Body of pancreas (tissue), 4 donors: ENCODE results near the gene EP300.

ENCODE experiments used
- CTCF ChIP-seq, 7 experiments: fragments of 450-650 bp in 4 of 7; fragments of 200-600 bp in 3 of 7; sonication (generic) in 3 of 7; IDR thresholded peaks; one replicate each; pipeline ENCODE4 v1.5.1; 2016 to 2019; ENCODE audit warnings: antibody characterized with exemption in 7 of 7
- POLR2A ChIP-seq, 3 donors: fragments of 450-650 bp; IDR thresholded peaks; one replicate each; pipeline ENCODE4 v1.6.1; 2016; ENCODE audit warnings: antibody characterized with exemption in 3 of 3, mild to moderate bottlenecking in 2 of 3

DNA sequence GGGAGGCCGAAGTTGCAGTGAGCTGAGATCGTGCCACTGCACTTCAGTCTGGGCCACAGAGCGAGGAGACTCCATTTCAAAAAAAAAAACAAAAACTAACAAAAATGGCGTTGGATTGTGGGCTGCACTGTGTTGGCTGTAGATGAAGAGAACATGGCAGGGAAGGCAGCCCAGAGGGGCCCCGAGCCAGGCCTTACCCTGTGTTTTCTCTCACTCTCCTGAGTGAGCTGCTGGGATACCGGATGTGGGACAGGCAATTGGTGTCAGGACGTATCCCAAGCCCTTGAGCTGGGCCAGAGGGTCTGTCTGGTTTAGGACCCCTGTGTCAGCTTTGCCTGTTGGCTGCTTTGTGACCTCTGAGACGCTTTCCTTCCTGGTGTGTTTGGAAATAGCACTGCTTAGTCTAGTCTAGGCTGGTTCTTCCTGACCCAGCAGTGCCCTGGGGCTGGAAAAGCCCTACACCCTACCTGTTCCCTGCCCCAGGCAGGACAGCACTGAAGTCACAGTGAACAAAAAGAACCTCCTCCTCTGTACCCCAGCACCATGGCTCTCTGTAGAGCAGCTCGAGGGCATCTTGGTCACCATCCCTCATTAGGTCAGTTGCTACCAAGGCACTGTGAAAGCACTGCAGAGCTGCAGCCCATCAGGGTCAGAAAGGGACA lies 130.6 kb downstream of the EP300 start:
- TF ChIP-seq POLR2A (IDR thresholded peaks at IDR 0.05) (no peak), CTCF (IDR thresholded peaks at IDR 0.05) (no peak)
